Measurements from ENCODE around the gene IQCE. TPM values are rescaled to one million over a fixed set of nuclear protein-coding genes. Genes with fewer than 3 reads are reported as not detected.

IQCE gene, protein sequence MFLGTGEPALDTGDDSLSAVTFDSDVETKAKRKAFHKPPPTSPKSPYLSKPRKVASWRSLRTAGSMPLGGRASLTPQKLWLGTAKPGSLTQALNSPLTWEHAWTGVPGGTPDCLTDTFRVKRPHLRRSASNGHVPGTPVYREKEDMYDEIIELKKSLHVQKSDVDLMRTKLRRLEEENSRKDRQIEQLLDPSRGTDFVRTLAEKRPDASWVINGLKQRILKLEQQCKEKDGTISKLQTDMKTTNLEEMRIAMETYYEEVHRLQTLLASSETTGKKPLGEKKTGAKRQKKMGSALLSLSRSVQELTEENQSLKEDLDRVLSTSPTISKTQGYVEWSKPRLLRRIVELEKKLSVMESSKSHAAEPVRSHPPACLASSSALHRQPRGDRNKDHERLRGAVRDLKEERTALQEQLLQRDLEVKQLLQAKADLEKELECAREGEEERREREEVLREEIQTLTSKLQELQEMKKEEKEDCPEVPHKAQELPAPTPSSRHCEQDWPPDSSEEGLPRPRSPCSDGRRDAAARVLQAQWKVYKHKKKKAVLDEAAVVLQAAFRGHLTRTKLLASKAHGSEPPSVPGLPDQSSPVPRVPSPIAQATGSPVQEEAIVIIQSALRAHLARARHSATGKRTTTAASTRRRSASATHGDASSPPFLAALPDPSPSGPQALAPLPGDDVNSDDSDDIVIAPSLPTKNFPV
- total RNA-seq (2014; rRNA removed; shearing (Covaris generic)), result 26.1 and 35.5 TPM in 2 replicates

DNA sequence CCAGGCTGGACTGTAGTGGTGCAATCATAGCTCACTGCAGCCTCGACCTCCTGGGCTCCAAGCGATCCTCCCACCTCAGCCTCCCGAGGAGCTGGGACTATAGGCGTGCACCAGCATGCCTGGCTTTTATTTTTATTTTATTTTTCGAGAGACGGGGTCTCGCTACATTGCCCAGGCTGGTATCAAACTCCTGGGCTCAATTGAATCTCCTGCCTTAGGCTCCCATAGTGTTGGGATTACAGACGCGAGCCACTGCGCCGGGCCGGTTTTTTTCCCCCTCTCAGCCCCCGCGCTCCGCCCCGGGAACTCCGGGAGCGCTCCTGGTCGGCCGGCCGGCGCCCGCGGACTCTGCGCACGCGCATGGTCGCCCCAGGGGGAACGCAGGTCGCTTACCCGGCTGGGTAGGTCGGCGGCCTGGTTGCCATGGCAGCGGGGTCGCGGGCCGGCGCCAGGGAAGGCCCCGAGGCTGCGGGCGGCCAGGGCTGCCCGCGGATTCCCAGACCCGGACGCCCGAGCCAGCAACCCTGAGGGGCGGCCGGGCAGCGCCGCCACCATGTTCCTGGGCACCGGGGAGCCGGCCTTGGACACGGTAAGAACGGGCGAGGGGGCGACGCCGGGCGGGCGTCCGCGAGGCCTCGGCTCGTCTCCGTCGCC is at the start of gene IQCE:
TSS of gene IQCE (plus strand) at position 351 of the 654 bp plus-strand sequence. CDS start at position 554, 203 bp downstream.
- DNase-seq (ENCODE audit: low spot score), result peak; percentile 77

DNA sequence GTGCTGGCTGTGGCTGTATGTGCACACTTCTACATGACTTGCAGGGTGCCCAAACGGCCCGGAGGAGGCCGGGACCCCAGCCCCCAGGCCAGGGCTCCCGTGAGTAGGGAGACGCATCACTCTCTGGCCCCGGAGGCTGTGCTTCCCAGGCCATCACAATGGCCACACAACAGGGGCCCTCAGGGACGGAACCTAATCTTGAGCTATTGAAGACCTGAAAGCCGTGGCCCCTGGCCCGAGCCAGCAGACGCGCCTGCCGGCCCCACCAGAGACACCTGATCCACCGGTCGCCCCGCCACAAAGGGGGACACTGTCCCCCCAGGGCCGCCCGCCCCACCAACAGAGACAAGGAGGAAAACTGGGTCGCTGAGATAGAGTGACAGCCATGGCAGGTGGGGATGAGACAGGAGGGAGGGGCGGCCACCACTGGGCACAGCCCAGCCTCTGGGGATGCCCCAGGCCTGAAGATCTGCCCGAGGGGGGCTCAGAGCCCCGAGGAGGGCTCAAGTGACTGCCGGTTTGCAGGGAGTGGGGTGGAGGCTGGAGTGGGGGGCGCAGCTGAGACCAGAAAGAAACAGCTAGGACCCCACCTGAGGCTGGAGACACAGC is 49.4 kb upstream of the IQCE start:
- no peak for DNase-seq (ENCODE audit: low spot score)

DNA sequence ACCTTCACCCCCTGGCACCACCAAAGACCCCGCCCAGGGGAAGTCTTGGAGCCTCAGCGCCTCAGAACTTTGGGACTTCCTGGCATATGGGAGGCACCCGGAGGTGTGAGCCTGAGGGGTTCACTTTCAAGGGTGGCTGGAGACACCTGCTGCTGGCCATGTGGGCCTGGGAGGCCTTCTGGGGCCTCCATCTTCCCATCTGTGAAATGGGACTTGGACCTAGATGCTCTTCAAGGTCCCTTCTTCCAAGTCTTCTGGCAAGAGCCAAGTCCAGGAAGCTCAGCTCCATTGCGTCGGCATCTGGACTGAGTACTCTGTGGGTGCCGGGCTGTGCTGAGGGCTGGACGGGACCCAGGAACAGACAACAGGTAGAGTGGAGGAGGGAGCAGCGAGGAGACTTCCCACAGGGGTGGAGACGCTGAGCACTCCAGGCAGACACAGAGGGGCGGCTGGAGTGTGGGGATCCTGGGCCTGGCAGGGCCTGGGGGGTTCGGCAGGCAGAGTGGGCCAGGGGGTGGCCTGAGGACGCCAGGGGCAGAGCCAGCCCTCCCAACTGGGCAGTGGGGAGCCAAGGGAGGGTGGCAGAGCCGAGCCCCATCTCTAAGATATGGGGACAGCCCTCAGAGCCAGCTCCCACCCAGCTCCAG is 48.5 kb upstream of the IQCE start:
- DNase-seq (ENCODE audit: low spot score), result no peak

DNA sequence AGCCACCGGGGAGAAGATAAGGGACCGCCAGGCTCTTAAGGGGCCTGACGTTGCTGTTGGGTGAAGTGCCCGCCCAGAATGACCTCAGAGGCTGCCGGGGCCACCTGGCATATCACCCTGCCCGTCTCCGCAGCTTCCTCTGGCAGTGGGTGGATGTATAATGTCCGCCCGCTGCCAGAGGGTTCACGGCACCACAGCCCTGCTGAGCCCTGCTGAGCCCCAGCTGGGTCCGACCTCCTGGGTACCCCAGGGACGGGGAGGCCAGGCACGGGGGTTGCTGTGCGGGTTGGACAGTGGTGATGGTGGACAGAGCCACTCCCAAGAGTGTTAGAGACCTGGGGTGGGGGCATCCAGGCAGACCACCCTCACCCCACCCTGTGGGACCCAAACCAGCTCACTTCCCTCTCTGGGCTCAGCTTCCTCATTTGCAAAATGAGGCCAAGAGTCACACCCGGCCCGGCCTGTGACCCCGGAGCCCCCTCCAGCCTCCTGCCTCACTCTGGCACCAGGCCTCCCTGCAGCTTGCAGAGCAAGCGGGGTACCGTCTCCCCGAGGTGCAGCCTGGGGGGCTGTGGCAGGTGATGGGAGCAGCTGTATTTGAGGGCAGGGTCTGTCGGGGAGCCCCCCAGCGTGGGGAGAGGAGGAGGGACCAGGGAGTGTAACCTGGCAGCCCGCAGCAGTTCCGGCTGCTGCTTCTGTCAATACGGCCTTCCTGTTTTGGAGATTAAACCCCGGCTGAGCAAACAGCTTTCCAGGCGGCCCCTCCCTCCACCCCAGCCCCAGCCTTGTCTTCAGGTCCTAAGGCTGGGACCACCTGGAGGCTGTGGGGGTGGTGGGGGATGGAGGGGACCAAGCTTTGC is 47.6 kb upstream of the IQCE start:
- peak; percentile 74 for DNase-seq (ENCODE audit: low spot score)

DNA sequence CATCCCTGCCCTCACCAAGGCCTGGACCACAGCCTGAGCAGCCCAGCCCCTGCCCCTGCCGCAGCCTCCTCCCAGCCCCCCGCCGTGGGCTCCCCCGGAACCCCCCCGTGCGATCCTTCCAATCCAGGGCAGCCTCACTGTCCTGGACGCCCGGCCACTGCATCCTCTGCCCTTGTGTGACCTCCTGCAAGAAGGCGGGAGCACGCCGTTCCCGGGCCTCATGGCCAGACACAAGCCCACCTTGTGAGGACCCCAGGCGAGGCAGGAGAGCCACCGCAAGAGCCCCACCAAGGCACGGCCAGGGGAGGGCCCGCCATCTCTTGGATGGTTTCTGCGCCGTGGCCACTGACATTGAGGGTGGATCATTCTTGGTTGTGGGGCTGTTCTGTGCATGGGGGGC is 47.0 kb upstream of the IQCE start:
- no peak for DNase-seq (ENCODE audit: low spot score)

DNA sequence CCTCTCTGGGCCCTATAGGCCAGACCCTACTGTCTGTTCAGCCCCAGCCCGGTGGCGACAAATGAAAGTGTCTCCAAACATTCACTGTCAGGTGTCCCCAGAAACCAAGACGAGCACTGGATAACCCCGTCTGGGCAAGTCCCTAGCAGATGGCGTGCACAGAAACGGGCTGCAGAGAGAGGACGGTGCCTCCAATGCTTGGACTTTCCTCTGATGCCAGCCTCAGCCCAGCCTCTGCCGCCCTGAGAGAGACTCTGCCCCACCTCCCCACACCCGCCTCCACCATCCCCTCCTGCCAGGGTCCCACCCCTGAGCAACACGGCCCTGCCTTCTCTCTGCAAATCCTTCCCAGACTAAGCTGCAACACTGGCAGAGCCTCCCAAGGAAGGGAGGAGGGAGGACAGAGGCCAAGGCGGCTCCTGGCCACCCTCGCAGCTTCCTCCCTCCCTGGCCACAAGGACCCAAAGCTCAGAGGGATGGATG is 46.6 kb upstream of the IQCE start:
- DNase-seq (ENCODE audit: low spot score), result no peak

DNA sequence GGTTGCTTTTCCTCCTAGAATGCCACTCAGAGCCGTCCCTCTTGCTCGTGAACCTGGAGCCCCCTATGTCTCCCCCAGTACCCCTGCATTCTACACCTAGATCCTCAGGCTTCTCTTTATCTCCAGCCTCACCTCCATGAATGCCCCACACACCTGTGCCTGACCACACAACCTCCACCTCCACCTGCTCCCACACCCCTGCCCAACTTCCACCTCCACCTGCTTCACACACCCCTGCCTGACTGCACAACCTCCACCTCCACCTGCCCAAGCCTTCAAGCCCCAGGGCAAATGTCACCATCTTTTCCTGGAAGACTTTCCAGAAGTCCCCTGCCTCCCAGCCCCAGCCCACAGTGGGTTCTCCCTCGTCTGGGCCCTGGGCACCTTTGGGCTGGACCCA is 46.1 kb upstream of the IQCE start:
- no peak for DNase-seq (ENCODE audit: low spot score)

DNA sequence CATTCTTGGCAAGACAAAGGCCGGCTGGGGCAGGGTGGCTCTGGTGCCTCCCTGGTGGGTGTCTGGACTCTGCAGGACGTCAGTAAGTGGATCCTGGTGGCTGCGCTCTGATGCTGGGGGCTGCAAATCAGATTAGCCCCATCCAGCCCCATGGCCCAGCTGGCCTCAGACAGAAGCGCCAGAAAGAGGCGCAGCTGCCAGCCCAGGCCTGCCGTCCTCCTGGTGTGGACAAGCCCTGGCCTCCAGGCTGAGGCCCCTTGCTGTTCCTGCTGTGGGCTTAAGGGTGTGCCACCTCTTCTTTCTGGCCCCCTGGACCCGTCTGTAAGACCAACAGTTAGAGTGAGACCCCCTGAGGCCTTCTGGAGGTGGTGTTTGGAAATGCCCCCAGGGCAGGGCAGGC is 45.1 kb upstream of the IQCE start:
- DNase-seq (ENCODE audit: low spot score), result no peak

DNA sequence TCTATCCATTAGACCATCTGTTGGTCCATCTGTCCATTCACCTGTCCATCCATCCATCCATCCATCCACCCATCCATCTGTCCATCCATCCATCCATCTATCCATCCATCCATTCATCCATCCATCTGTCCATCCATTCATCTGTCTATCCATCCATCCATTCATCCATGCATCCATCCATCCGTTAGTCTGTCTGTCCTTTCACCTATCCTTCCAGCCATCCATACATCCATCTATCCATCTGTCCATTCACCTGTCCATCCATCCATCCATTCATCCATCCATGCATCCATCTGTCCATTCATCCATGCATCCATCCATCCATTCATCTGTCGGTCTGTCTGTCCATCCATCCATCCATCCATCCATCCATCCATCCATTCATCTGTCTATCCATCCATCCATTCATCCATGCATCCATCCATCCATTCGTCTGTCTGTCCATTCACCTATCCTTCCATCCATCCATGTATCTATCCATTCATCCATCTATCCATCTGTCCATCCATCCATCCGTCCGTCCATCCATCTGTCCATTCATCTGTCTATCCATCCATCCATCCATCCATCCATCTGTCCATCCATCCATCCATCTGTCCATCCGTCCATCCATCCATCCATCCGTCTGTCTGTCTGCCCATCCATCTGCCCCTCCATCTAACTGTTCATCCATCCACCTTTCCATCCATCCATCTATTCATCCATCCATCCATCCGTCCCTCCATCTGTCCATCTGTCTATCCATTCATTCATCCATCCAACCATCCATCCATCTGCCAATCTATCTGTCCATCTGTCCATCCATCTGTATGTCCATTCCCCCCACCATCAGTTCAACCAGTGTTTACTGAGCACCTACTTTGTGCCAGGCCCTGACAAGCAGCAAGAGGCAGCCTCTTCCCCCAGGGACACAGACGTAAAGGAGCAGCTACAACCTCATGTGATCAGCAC is 44.0 kb upstream of the IQCE start:
- no peak for DNase-seq (ENCODE audit: low spot score)

DNA sequence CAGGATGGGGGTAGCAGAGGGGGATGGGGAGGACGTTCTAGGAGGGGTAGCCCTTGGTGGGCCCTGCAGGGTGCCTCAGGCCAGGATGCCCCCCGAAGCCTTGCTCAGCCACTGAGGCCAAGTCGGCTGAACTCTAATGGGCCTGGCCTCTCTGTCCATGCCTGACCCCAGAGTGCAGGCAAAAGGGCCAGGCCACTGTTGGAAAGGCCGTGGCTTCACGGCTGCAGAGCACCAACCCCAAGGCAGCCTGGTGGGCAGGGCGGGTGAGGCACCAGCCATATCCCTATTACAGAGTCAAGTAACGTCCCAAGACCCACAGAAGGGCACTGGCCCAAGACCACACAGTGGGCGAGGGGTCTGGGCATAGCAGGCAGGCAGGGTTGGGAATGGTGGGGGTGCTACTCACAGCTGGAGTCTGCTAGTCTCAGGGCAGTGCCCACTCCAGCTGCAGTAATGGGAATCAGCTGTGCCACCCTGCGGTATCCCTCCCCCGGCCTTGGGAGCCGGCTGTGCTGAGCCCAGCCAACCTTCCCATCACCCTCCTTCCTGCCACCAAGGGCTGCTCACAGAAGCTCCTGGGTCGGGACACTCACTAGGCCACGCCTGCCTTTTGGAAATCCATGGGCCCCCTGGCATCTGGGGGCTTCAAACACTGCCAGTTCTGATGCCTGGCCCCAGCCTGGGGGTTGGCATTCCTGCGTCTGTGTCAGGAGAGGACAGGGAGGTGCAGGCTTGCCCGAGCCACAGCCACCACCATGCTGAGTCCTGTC is 43.2 kb upstream of the IQCE start:
- DNase-seq (ENCODE audit: low spot score), result peak; percentile 57

DNA sequence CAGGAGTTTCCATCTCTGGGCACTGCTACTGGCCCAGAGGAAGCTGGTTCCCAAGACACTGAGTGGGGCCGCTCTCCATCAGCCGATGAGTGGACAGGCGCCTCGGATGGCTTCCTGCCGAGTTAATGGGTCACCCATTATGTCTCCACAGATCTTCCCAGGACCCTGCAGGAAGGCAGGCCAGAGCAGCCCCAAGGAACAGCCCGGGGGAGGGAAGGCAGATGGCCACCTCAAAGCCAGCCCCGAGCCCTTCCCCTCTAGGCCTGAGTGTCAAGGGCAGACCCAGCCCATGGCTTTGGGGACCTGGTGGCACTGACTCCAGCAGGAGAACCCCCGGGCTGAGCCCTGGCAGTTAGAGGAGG is 42.6 kb upstream of the IQCE start:
- peak; percentile 80 for DNase-seq (ENCODE audit: low spot score)

DNA sequence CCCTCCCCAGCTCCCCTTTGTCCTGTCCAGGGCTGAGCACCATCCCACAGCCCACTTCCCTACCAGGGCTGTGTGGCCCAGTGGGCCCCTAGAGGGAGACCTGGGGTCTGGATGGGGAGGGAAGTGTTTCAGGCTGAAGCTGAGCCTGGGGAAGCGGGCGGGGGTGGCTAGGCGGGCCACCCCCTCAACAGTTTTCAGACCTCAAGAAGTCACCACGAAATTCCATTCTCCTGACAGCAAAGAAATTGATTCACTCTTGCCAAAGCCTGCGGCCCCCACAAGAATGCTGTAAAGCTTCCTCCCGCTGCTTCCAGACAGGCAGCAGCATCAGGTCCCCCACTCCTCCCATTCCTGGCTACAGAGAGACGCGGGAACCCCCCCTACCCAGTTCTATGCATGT is 41.8 kb upstream of the IQCE start:
- DNase-seq (ENCODE audit: low spot score), result peak; percentile 97

DNA sequence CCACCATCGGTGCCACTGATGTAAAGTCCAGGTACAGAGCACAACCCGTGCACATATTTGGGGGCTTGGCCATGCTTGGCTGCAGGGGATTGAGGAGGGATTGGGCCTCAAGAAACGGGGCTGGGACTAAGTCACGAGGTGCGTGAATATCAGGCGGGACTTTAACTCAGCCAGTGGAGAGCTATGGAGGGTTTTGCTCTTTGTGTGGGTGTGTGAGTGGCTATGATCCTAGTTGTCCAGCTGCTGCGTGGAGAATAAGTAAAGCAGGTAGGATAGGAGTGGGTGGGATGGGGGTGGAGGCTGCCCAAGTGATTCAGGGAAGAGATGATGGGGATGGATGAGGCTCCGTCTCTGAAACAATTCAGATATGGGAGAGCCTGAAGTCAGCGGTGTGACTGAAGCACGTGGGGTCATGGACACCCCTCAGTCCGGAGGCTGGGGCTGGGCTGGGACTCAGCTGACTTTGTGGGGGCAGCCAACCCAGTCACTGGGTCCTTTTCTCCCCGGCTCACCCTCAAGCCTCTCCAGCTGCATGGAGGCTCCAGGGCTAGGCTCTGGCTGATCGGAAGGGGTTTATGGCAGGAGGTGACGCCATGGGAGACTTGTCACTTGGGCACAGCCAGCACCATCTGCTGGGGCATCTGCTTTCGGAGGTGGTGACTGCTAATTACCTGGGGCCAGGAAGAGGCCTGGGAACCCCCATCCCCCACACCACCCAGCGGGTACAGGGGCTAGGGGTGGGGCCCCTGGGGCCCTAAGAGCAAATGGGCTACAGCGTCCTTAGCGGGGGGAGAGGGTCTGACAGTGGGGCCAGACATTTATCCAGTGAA is 40.9 kb upstream of the IQCE start:
- peak; percentile 30 for DNase-seq (ENCODE audit: low spot score)

DNA sequence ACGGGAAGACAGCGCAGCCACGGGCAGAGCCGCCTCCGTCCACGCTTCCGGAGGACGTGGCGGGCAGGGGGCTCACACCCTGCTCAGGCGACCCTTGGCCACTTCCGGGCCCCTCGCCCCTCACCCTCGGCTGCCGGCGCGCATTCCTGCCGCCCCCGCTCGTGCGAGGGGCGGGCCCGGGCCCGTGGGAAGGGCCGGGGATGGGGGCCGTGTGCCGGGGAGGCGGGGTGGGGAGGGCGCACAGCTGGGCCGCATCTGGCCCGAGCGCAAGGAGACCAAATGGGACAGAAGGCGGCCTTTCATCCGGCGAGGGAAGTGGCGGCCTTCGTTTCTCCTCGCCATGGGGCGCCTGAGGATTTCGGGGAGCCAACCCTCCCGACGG is 40.1 kb upstream of the IQCE start:
- DNase-seq (ENCODE audit: low spot score), result no peak

DNA sequence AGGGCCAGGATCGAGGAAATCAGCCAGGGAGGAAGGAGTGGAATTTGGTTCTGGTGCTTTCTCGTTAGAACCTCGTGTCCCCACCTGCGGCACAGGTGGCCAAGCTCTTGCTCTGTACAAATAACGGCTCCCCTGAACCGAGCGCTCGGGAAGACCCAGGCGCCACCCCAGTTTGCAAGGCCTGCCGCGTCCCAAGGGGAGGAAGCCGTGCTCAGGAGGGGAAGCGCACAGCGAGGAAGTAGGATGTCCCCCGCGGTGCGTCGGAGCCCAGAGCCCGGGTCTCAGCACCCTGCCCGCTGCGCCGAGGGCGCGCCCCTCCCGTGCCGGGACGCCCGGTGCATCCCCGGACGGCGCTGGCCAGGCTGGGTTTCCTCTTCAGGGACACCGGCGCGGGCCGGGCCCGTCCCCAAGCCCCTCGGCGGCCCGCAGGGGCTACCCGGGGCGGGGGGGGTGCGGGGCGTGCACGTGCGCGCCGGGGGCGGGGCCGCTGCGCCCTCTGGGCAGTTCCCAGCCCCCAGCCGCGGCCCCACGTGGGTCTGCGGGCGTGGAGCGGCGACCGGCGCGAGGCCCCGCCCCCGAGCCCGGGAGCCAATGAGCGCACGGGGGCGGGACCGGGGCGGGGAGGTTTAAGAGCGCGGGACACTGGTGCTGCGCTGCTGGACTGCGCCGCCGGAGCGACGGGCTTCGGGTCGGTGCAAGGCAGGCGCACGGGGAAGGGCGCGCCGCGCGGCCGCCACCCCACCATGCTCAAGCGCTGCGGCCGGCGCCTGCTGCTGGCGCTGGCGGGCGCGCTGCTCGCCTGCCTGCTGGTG is 39.5 kb upstream of the IQCE start, which contains the start of gene LFNG:
TSS of gene LFNG (plus strand) at position 656 of the 812 bp plus-strand sequence. CDS start at position 744, 88 bp downstream.
- DNase-seq (ENCODE audit: low spot score), result peak; percentile 81

DNA sequence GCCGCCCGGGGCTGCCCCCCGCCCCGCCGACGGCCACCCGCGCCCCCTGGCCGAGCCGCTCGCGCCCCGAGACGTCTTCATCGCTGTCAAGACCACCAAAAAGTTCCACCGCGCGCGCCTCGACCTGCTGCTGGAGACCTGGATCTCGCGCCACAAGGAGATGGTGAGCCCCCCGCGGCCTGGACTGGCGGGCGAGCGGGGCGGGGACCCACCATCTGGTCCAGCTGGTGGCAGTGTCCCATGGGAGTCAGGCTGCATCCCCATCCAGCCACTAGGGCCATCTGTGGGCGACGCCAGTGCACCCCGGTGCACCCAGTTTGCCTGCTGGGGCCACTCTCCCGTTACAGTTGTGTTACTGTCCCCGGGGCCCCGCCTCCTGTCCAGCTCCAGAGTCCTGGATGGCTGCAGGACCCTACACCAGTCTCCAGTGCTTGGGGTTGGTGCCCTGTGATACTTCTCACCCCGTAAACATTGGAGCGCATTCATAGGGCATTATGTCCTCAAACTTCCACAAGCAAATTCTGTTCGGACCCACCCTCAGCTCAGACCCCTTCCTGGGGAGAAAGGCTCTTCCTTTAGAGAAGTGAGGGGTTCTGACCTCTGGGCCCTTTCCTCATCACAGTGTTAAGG is 38.5 kb upstream of the IQCE start:
- peak; percentile 59 for DNase-seq (ENCODE audit: low spot score)
